ENCODE data around the gene IGSF3. TPM values are rescaled to one million over a fixed set of nuclear protein-coding genes. Genes with fewer than 3 reads are reported as not detected.

The IGSF3 gene
- total and polyA plus RNA-seq, 10 of the 15 experiments (the other 5 are each of a cell fraction or from before 2014, with no cell fraction given) = 1.4 to 18.0 (median 9.6) TPM

GRCh38 chr1:116686175-116686574 is 18.6 kb upstream of the IGSF3 start:
- Histone ChIP-seq H2AFZ (ENCODE audit: control insufficient read depth, low read depth, low read length) (no peak overlapping the region), H3K9me3 (replicated peaks; ENCODE audit: control insufficient read depth, insufficient read depth, low read length) (no peaks in the 10 kb centered on the region; the same call in 2 of the 3 replicates), H4K20me1 (ENCODE audit: control insufficient read depth, insufficient read depth) (no peaks in the 10 kb centered on the region), H3K79me2 (ENCODE audit: control insufficient read depth, insufficient read depth, low read length) (no peaks in the 10 kb centered on the region), H3K27ac (ENCODE audit: control insufficient read depth, insufficient read depth) (no peak overlapping the region), H3K9ac (ENCODE audit: control insufficient read depth, insufficient read depth, low read length) (no peak overlapping the region), H3K4me3 (no peak overlapping the region), H3K27me3 (replicated peaks in 1 of 2; ENCODE audit: control insufficient read depth in 2 of 2, insufficient read depth in 2 of 2, low read length in 1 of 2) (no peaks in the 10 kb centered on the region; a peak in 1 of 4 replicates), H3K4me2 (ENCODE audit: control insufficient read depth, insufficient read depth) (no peak overlapping the region), H3K4me1 (ENCODE audit: control insufficient read depth, insufficient read depth, low read length) (no peaks in the 10 kb centered on the region), H3K36me3 (ENCODE audit: control insufficient read depth in 2 of 2, insufficient read depth in 2 of 2, low read length in 1 of 2) (no peaks in the 10 kb centered on the region)
- FAIRE-seq (no peak), DNase-seq (ENCODE audit: low read depth, low spot score) (no peak), ATAC-seq (peak; percentile 66)
- ChIA-PET CTCF (interaction anchor here (1.0 to 1.5 kb wide), 2 partner anchors 13 to 18 kb away, joined by 3 to 6 read pairs; no protein-coding TSS in a partner anchor), POLR2A (no interaction called here), RAD21 (ENCODE audit: unreplicated experiment) (no interaction called here), SMC1A (ENCODE audit: uncharacterized antibody, unreplicated experiment) (interaction anchor here (0.8 to 0.9 kb wide), 2 partner anchors 9 to 14 kb away, joined by 3 read pairs; no protein-coding TSS in a partner anchor)
- no TSS peak for BruUV-seq (replicated peaks)
- in situ Hi-C loops (cut with MboI) (no loop called here), intact Hi-C loops (cut with micrococcal nuclease; ENCODE audit: unreplicated experiment) (no loop called here)
- 72% methylated on average over 7 of the region's 7 CpGs for WGBS (ENCODE audit: insufficient coverage, insufficient replicate concordance, low lambda C conversion rate, missing lambda C conversion rate)
- TF ChIP-seq SPI1 (IDR thresholded peaks at IDR 0.05; ENCODE audit: borderline replicate concordance, insufficient read depth, low read depth, low read length) (no peak), SIN3A (IDR thresholded peaks at IDR 0.05; ENCODE audit: low read depth, low read length) (no peak), BMI1 (IDR thresholded peaks at IDR 0.05; ENCODE audit: borderline replicate concordance) (no peak), NFYA (IDR thresholded peaks at IDR 0.05; ENCODE audit: borderline replicate concordance, low read depth, low read length) (no peak), E2F4 (IDR thresholded peaks at IDR 0.05; ENCODE audit: low read depth, low read length) (no peak), POLR2AphosphoS2 (IDR thresholded peaks at IDR 0.05; ENCODE audit: low read depth, low read length) (no peak), PAX5 (IDR thresholded peaks at IDR 0.05; ENCODE audit: borderline replicate concordance, low read depth, low read length) (no peak), CEBPB (IDR thresholded peaks at IDR 0.05; ENCODE audit: borderline replicate concordance in 1 of 2, low read depth in 2 of 2, low read length in 2 of 2) (no peak), GABPA (IDR thresholded peaks at IDR 0.05; ENCODE audit: low read depth) (no peak), USF1 (IDR thresholded peaks at IDR 0.05; ENCODE audit: borderline replicate concordance, extremely low read length, insufficient read depth, low read depth, low read length) (no peak), CREM (IDR thresholded peaks at IDR 0.05; ENCODE audit: low read depth) (no peak), SREBF2 (IDR thresholded peaks at IDR 0.05; ENCODE audit: low read length) (no peak), MEF2B (IDR thresholded peaks at IDR 0.05; ENCODE audit: partially characterized antibody, poor library complexity, severe bottlenecking) (no peak), POLR2AphosphoS5 (IDR thresholded peaks at IDR 0.05; ENCODE audit: low read length) (no peak), RELA (IDR thresholded peaks at IDR 0.05; ENCODE audit: borderline replicate concordance, partially characterized antibody) (no peak)
- TF ChIP-seq, protein P1, sequence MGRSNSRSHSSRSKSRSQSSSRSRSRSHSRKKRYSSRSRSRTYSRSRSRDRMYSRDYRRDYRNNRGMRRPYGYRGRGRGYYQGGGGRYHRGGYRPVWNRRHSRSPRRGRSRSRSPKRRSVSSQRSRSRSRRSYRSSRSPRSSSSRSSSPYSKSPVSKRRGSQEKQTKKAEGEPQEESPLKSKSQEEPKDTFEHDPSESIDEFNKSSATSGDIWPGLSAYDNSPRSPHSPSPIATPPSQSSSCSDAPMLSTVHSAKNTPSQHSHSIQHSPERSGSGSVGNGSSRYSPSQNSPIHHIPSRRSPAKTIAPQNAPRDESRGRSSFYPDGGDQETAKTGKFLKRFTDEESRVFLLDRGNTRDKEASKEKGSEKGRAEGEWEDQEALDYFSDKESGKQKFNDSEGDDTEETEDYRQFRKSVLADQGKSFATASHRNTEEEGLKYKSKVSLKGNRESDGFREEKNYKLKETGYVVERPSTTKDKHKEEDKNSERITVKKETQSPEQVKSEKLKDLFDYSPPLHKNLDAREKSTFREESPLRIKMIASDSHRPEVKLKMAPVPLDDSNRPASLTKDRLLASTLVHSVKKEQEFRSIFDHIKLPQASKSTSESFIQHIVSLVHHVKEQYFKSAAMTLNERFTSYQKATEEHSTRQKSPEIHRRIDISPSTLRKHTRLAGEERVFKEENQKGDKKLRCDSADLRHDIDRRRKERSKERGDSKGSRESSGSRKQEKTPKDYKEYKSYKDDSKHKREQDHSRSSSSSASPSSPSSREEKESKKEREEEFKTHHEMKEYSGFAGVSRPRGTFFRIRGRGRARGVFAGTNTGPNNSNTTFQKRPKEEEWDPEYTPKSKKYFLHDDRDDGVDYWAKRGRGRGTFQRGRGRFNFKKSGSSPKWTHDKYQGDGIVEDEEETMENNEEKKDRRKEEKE (IDR thresholded peaks at IDR 0.05) = no peak
- TF ChIP-seq, protein P2, sequence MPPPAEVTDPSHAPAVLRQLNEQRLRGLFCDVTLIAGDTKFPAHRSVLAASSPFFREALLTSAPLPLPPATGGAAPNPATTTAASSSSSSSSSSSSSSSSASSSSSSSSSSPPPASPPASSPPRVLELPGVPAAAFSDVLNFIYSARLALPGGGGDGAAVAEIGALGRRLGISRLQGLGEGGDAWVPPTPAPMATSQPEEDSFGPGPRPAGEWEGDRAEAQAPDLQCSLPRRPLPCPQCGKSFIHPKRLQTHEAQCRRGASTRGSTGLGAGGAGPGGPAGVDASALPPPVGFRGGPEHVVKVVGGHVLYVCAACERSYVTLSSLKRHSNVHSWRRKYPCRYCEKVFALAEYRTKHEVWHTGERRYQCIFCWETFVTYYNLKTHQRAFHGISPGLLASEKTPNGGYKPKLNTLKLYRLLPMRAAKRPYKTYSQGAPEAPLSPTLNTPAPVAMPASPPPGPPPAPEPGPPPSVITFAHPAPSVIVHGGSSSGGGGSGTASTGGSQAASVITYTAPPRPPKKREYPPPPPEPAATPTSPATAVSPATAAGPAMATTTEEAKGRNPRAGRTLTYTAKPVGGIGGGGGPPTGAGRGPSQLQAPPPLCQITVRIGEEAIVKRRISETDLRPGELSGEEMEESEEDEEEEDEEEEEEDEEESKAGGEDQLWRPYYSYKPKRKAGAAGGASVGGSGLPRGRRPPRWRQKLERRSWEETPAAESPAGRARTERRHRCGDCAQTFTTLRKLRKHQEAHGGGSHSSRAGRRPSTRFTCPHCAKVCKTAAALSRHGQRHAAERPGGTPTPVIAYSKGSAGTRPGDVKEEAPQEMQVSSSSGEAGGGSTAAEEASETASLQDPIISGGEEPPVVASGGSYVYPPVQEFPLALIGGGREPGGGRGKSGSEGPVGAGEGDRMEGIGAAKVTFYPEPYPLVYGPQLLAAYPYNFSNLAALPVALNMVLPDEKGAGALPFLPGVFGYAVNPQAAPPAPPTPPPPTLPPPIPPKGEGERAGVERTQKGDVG (CRISPR knock-in tag; IDR thresholded peaks at IDR 0.05) = no peak
